Left forelimb (tissue), 1 donor: Measurements from ENCODE around the gene FBXL15.

Experiments used
- DNase-seq: peaks from one replicate; pipeline ENCODE4 v3.0.0-alpha.2; 2018; ENCODE audit warnings: low spot score

The FBXL15 gene

DNA sequence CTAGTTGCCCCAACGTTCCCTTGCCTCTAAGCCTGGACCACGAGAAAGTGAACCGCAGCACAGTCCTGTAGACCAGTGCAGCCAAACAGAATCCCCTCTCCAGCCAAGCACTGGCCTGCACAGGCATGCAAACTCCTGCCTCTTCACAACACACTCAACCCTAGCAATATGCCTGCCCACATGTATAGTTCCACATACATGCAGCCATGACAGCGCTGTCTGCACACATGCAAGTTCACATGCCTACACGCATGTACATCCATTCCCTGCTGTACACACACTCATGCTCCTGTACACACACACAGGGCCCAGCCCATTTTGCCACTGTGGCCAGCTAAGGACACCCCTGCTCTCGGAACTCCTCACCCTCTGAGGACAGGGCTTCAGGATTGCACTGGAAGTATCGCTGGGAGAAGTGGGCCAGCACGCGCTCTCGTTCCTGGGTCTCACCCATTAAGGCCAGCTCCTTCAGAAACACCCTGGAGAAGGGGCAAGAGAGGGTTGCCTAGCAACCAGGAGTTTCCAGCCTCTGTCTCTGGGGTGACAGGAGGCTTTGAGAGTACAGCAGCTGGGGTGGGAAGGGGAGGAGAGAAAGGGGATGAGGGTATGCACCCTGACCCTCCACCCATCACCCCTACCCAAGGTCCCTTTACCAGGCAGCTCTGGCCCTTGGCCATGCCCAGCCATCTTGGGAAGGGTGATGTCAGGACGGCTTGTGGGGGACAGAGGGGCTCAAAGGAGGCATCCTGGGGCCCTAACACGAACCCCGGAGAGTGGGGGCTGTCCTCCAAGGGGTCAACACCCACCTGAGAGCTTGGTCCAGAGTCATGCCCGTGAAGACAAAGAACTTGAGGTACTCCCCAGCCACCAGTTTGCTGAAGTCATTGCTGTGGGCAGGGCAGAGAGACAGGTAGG, 9.0 kb upstream of the FBXL15 start:
- no peak for DNase-seq

DNA sequence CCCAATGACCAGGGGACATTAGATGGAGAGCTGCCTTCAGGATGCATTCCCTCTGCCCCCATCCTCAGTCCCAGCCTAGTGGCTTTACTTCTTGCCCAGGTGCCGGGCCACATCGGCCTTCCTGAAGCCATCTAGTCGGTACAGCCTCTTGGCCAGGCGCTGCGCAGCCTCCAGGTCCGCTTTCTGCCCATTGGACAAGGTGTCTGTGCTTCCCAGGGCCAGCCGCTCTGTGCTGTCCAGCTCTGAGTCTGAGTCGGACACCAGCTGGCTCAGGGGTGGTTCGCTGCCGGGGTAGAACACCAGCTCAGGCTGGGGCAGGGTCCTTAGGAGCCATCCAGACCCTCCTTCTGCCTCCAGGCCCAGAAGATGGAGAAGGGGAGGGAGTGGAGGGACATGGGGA, 8.3 kb upstream of the FBXL15 start:
- no peak for DNase-seq

- no peak for DNase-seq
Measured at GRCh38 chr10:102413053-102413705, 7.5 kb upstream of the FBXL15 start.

- DNase-seq: no peak
Measured at GRCh38 chr10:102413806-102414561, 6.7 kb upstream of the FBXL15 start.

DNA sequence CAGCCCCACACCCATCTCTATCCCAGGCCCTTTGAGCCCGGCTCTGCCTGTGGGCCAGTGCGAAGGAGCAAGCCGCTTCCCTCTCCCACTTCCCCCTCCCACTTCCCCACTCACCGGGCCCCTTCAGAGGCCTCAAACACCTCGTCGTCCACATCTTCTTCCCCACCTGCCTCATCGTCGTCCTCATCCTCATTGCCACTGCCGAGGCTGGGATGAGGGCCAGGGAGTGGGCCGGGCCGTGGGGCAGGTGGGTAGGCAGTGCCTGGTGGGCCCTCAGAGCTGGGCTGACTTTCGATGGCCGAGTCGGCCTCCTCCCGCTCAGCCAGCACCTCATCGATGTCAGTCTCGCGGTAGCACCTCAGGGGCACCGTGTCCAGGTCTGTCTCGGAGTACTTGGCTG, 5.9 kb upstream of the FBXL15 start:
- no peak for DNase-seq

DNA sequence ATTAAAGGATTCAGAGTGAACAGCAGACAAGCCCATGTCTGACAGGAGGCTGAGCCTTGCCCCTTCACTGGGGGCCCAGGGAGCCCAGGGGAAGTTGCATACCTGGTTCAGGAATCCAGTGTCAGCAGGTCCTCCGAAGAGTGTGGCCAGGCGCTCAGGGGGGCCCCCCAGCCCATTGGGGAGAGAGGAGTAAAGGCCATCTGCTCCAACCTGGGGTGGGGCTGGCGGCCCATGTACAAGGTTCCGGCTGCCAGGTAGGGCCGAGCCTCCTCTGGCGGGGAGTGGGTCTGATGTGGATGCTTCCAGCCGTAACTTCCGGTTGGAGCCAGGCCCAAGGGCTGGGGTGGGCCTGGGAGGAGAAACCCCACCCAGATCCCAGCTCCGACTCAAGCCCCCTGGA, 4.4 kb upstream of the FBXL15 start:
- no peak for DNase-seq

GRCh38 chr10:102416695-102417094, 3.9 kb upstream of the FBXL15 start:
- DNase-seq: no peak

GRCh38 chr10:102418622-102419268, 1.9 kb upstream of the FBXL15 start, which contains the start of gene PSD:
Gene PSD (minus strand): TSS chr10:102418785. CDS start chr10:102417038, 1,747 bp downstream.
- DNase-seq: no peak

DNA sequence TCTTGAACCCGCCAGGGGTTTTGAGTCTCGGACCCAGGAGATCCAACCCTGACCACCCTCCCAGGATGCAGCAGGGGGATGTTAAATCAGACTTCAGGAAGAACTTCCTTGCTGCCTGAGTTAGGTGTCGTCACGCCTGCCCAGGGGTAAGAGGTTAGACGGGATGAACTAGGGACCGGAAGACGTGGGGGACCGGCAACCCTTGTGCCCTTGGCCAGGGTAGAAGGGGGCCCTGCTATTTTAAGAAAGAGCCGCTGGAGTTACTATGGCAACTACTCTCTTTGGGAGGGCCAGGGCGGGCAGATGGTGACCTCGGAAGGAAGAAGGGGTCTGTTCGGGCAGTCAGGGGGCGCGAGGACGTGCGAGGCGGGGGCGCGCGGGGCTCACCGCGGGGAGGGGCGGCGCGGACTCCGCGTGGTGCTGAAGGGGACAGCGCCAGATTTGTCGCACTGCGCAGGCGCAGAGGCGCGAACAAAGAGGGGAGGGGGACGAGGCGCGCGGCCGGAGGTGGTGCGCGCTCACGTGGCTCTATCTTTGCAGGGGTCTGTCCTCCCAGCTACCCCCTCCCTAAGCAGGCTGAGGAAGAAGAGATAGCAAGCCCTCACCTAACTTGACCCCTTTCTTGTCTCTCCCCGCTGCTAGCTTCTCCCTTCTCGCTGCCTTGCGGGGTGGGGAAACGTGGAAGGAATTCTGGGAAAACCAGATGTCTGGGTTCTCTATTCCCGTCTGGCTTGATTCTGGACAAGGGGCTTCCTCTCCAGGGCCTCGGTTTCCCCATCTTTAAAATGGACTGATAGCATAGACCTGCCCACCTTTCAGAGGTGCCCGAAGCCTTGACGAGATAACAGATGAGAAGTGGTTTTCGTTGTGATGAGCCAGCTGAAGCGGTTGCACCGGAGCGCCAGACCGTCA, 1.1 kb upstream of the FBXL15 start:
- peak; percentile 76 for DNase-seq

DNA sequence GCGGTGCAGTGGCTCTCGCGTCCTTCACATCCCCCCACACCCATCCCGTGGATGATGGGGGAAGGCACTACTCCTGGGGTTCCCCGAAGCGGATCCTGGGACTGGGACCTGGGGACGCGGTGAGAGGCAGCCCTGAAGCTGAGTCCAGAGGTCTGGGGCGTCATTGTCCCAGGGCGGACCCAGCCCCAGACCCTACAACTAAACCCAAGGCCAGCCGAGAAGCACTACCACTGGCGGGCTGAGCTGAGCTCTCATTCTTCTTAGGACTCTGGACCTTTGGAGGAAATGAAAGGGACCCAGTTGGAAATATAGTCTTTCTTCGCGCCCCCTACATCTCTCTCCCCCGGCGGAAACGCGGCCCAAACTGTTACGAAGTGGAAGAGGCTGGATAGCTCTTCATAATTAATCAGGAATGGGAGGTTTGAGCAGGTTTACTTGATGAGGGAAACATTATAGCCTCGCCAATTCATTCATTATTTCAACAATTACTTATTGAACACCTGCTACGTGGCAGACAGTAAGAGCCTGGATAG, 389 bp upstream of the FBXL15 start:
- DNase-seq: no peak

DNA sequence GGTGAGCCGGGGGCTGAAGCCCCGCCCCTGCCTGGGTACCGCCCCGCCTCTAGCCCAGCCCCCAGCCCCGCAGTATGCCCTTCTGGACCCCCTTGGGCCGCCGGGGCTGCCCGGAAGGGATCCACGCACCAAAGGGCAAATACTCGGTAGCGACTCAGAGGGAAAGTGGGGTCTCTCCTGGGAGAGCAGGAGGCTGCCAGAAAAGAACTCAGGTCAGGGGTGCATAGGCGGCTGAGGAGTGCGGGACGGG, 796 bp downstream of the FBXL15 start:
- no peak for DNase-seq

GRCh38 chr10:102421757-102422512, 1.3 kb downstream of the FBXL15 start:
- no peak for DNase-seq

DNA sequence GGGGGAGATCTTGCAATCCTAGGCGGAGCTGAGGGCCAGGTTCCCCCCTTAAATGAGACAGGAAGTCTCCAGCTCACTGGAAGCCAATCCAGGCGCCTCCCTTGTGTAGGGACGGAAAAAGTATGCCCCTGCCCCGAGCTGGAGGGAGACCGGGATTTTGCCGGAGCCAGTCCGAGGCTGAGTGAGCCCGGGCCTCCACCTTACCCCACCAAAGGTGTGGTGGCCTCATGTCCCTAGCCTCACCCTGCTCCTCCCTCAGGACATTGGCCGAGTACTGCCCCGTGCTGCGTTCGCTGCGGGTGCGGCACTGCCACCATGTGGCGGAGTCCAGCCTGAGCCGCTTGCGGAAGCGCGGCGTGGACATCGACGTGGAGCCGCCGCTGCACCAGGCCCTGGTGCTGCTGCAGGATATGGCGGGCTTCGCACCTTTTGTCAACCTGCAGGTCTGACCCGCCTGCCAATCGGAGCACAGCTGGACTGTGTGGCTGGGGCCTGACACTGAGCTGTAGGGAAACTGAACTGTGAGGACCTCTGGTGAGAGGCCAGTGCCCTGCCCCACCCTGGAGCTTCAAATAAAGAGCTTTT, 2.0 kb downstream of the FBXL15 start:
- DNase-seq: peak; percentile 80

DNA sequence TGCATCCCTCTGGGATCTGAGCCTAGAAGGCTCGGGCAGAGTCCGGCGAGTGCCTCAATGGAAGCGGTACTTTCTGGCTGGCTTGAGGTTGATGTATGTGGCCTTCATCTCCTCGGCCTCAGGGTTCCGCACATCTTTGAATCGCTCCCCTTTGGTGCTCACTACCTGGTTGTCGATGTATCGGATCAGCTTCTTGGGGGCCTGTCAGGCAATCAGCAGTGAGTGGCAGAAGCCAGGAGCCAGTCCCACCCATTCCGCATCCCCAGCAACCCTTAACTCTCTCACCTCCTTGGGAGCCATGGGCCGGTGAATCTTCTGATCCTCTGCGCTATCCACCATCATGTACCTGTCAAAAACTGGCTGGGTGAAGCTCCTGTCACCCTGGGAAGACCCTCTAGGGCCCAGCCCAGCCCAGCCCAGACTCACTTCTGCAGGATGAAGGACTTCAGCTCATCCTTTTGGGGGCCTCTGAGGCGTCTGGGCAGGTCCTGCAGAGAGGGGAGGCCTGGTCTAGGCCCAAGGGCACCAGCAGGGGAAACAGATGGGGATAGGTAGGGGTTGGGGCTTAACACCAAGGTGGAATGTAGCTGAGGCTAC, 2.8 kb downstream of the FBXL15 start:
- DNase-seq: no peak

DNA sequence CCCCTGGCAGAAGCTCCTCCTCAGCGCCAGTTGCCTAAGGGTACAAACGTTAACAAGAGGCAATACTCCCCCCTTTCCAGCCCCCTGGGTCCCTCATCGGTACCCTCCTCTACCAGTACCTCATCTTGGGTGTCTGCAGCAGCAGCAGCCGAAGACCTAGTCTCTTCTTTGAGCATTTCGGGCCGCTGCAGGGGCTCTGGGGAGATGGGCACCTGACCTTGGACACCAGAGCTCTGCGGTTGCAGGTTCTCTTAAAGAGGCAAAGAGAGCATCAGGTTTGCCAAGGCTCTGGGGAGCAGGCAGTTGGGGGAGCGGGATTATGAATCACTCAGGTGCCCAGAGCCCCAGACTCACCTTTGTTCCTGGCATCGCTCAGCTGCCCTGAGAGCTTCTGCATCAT, 3.5 kb downstream of the FBXL15 start:
- DNase-seq: no peak

DNA sequence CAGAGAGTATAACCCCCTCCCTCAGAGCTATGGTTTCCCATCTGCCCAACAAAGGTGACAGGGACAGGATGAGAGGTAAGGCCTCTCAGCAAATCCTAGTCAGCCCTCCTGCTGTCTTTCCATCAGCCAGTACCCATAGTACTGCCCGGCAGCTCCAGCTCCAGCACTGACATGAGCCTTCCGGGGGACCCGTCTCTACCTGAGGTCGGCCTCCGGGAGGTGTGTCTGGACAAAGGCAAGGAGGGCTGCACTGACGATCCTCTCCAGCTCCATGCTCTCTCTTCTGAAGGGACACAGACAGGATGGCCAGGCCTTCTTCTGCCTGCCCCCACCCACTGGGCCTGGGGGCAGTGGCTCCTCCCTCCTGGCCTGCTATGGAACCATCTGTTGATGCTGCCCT, 4.3 kb downstream of the FBXL15 start:
- no peak for DNase-seq

- no peak for DNase-seq
Measured at GRCh38 chr10:102425444-102425843, 4.8 kb downstream of the FBXL15 start.

- DNase-seq: no peak
Measured at GRCh38 chr10:102426803-102427287, 6.2 kb downstream of the FBXL15 start.

DNA sequence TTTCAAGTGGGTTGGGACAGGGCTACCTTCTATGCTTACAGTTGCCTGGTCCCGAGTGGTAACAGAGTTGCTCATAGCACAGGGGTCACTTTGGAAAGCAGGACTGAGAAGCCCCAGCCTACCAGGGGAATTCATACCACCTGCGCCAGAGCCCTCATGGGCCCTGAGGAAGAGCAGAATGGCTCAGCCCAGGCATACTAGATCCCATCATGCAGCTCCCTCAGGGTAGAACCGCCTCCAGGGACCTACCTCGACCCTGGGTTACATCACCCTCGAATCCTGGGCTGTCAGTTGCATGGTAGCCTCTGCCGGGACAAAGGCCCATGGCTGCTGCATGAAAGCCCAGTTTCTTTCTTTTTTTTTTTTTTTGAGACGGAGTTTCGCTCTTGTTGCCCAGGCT, 8.8 kb downstream of the FBXL15 start:
- no peak for DNase-seq
